ENCODE measurements around the gene KCNN3. TPM values are rescaled to one million over a fixed set of nuclear protein-coding genes. Genes with fewer than 3 reads are reported as not detected.

KCNN3 gene
- total and polyA plus RNA-seq, 8 donors: 1.9 to 3.1 (median 2.3) TPM

- no peaks in the 10 kb centered on the region for H3K9me3 ChIP-seq
- ATAC-seq: no peak
- H3K4me1 ChIP-seq: no peaks in the 10 kb centered on the region
- H3K36me3 ChIP-seq: no peaks in the 10 kb centered on the region
- no peak overlapping the region for H3K27ac ChIP-seq
- no peak overlapping the region for H3K4me3 ChIP-seq
- intact Hi-C loops (cut with DNase I): no loop called here
- no peak for TF ChIP-seq CTCF (IDR thresholded peaks at IDR 0.05)
- H3K27me3 ChIP-seq: peaks cover 0 to 9% of the 10 kb centered on the region in 2 donors
- no peak for DNase-seq
Observed at GRCh38 chr1:154801234-154802011, 68.7 kb downstream of the KCNN3 start.

GRCh38 chr1:154799188-154799587, 70.9 kb downstream of the KCNN3 start:
- H3K4me3 ChIP-seq: no peak overlapping the region
- H3K27me3 ChIP-seq: no peaks in the 10 kb centered on the region
- intact Hi-C loops (cut with DNase I): no loop called here
- DNase-seq: no peak
- no peak overlapping the region for H3K27ac ChIP-seq
- H3K4me1 ChIP-seq: no peaks in the 10 kb centered on the region
- no peaks in the 10 kb centered on the region for H3K9me3 ChIP-seq
- no peak for TF ChIP-seq CTCF (IDR thresholded peaks at IDR 0.05)
- ATAC-seq: no peak
- H3K36me3 ChIP-seq: no peaks in the 10 kb centered on the region

GRCh38 chr1:154798645-154799044, 71.4 kb downstream of the KCNN3 start:
- TF ChIP-seq CTCF (IDR thresholded peaks at IDR 0.05): no peak
- no peaks in the 10 kb centered on the region for H3K27me3 ChIP-seq
- H3K9me3 ChIP-seq: no peaks in the 10 kb centered on the region
- no peak overlapping the region for H3K4me3 ChIP-seq
- ATAC-seq: no peak
- H3K4me1 ChIP-seq: no peaks in the 10 kb centered on the region
- H3K27ac ChIP-seq: no peak overlapping the region
- intact Hi-C loops (cut with DNase I): no loop called here
- no peaks in the 10 kb centered on the region for H3K36me3 ChIP-seq
- DNase-seq: no peak

GRCh38 chr1:154797175-154797574, 72.9 kb downstream of the KCNN3 start:
- intact Hi-C loops (cut with DNase I): no loop called here

More at GRCh38 chr1:154797175-154797574, 72.9 kb downstream of the KCNN3 start:
- H3K9me3 ChIP-seq: no peaks in the 10 kb centered on the region
- no peaks in the 10 kb centered on the region for H3K4me1 ChIP-seq
- H3K27me3 ChIP-seq: peaks cover 0 to 10% of the 10 kb centered on the region in 2 donors
- DNase-seq (no peak), ATAC-seq (no peak)
- TF ChIP-seq CTCF (IDR thresholded peaks at IDR 0.05): no peak
- H3K4me3 ChIP-seq: no peak overlapping the region
- no peak overlapping the region for H3K27ac ChIP-seq
- H3K36me3 ChIP-seq: no peaks in the 10 kb centered on the region

Measured in left lung (tissue), 10 donors.